ENCODE results near the gene DLGAP1. TPM values are rescaled to one million over a fixed set of nuclear protein-coding genes. Genes with fewer than 3 reads are reported as not detected.

Gene DLGAP1
- total RNA-seq, 1 donor from 2014 or later, result 0.86 TPM

DNA sequence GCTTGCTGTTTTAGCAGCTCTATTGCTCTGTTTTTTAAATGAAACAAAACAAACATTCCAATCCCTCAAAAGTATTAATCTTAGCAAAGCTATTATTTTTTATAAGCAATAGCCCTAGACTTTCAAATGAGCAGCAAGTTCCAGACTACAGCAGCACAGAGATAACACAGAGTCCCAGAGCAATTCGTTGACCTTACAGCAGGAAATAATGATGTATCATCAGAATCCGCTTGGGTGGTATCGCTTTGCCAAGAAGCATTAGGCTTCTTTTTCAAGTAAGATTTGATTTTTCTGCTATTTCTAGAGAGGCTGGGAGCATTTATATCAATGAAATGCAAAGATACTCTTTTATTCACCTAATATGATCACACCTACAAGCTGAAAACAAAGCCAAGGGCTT is 209.7 kb downstream of the DLGAP1 start:
- intact Hi-C loops (cut with micrococcal nuclease), result no loop called here

GRCh38 chr18:4242431-4243161 is 212.5 kb downstream of the DLGAP1 start:
- intact Hi-C loops (cut with micrococcal nuclease), result no loop called here

- intact Hi-C loops (cut with micrococcal nuclease), result no loop called here
Measured at GRCh38 chr18:4241090-4241617, 214.0 kb downstream of the DLGAP1 start.

DNA sequence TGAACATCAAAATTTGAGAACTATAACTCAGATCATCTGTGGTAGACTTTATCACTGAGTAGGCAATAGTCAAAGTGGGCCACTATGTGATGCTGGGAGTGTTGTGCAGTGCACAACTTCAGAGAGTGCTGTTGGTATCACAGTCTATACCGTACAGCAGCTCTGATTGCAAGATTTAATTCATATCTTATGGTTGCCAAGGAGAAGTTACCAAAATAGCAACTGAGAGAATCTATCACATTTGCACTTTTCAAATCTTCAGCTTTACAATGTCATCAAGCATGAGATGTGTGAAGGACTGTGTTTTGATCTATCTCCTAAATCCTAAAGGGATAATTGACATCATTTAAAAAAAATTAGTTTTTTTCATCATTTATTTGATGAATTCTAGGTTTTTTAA is 216.1 kb downstream of the DLGAP1 start:
- intact Hi-C loops (cut with micrococcal nuclease), result no loop called here

DNA sequence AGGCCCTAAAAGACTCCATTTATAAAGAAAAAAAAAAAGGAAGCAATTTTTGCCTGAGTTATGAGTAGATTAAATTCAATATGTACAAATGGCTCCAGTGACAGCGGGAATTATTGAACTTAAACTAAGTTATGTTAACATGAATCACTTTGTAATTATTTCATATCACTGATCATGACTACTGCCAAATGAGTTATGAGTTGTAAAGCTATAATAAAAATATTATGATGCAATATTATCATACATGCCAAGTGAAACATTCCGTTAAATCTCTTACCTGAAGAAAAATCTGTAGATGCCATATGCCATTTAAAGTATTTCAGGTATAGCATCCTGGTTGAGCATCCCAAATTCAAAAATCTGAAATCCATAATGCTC is 217.5 kb downstream of the DLGAP1 start:
- intact Hi-C loops (cut with micrococcal nuclease), result no loop called here

GRCh38 chr18:4236940-4237663 is 218.0 kb downstream of the DLGAP1 start:
- intact Hi-C loops (cut with micrococcal nuclease), result no loop called here

DNA sequence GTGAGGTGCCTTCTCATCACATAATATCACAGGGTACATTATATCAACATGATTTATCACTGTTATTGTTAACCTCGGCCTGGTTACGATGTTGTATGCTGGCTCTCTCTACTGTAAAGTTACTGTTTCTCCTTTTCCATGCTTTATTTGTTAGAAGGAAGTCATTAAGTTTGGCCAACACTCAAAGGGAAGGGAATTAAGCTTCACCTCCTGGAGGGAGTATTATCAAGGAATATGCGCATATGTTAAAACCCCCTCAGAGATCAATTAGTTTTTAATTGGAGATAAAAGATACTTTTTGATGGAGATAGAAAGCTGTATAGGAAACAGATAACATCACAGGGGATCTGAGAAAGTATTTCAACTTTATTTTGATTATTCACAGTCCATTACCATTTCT is 221.6 kb downstream of the DLGAP1 start:
- intact Hi-C loops (cut with micrococcal nuclease), result loop anchor here (5.0 kb wide), 1 partner anchor 279 kb away; no protein-coding TSS in a partner anchor

GRCh38 chr18:4232656-4233055 is 222.5 kb downstream of the DLGAP1 start:
- intact Hi-C loops (cut with micrococcal nuclease), result loop anchor here (5.0 kb wide), 1 partner anchor 280 kb away; no protein-coding TSS in a partner anchor

- intact Hi-C loops (cut with micrococcal nuclease), result loop anchor here (5.0 kb wide), 1 partner anchor 281 kb away; no protein-coding TSS in a partner anchor
Measured at GRCh38 chr18:4231260-4231659, 223.8 kb downstream of the DLGAP1 start.

DNA sequence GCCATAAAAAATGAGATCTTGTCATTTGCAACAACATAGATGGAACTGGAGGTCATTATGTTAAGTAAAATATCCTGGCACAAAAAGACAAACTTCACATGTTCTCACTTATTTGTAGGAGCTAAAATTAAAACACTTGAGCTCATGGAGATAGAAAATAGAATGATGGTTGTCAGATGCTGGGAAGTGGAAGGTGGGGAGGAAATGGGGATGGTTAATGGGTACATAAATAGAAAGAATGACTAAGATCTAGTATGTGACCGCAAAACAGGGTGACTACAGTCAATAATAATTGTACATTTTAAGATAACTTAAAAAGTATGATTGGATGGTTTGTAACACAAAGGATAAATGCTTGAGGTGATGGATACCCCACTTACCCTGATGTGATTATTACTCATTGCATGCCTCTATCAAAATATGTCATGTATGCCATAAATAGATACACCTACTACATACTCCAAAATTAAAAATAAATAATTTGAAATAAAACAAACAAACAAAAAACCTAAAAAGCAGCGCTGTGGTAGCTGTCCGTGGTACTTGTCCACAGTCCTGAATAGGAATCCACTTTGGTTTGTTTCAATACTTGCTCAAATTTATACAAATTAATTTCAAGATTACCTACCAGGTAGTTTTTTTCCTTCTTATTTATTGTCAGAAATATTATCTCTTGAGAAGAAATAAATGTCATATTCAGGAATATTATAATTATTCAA is 224.5 kb downstream of the DLGAP1 start:
- intact Hi-C loops (cut with micrococcal nuclease), result loop anchor here (5.0 kb wide), 1 partner anchor 282 kb away; no protein-coding TSS in a partner anchor

DNA sequence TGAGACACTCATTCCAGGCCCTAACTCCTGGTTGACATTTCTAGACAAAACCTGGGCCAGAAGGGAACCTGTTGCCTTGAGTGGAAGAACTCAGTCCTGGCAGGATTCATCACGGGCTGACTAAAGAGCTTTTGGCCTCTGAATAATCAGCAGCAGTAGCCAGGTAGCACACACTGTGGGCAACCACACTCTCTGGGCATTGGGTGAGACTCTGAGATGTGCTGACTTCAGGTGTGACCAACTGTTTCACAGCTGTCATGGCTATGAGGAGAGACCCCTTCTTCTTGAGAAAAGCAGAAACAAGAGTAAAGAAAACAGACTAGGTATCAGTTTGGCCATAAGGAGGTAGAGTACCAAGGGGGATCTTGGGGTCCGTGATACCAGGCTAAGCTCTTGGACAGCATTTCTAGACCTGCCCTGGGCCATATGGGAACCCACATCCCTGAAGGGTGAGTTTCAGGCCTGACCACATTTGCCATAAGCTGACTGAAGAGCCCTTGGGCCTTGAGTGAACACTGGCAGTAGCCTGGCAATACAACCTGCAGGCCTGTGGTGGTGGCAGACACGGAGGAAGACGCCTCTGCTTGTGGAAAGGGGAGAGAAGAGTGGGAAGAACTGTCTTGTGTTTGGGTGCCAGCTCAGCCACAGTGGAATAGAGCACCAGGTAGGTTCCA is 230.9 kb downstream of the DLGAP1 start:
- intact Hi-C loops (cut with micrococcal nuclease), result no loop called here

DNA sequence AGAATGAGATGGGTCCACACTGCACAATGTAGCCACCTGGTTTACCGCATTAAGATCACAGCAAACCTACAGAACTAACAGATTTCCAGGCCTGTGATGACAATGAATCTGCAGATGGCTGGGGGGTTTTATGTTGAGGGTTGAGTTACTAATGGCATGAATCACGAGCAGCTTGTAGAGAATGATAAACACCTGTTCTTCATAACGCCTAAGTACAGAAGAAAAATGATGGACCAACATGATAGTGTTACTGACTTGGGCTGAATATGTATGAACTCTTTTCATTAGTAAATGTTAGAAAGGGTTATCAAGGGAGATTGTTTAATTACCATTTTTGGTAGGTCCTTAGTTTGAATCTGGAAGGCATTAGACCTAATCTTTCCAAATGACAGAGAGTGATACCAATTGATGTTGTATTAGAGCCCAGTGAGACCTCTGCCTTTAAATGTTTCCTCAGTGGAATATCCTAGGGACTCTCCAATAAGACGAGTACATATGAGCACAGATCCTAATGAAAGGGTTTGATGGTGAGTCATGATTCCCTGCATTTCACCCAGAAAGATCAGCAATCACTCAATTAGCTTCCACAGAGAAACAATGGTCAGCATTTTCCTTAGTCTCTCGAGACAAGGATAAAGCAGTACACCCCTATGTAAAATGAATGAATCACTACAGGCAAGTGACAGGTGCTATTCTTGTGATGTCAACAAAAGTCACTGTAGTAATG is 243.8 kb downstream of the DLGAP1 start:
- intact Hi-C loops (cut with micrococcal nuclease), result no loop called here

GRCh38 chr18:4208366-4208765 is 246.7 kb downstream of the DLGAP1 start:
- intact Hi-C loops (cut with micrococcal nuclease), result no loop called here

- intact Hi-C loops (cut with micrococcal nuclease), result no loop called here
Measured at GRCh38 chr18:4207383-4207985, 247.6 kb downstream of the DLGAP1 start.

DNA sequence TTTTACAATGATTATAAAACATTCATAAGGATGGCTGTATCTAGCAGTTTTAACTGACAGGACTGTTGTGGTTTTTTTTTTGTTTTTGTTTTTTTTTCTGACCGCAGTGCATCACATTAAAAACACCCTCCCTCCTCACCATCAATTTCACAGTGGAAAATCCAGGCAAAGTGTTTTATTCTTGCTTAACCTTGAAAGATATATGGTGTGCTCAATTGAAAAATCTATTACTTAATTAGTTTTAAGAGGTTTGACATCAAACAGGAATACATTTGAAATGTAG is 250.7 kb downstream of the DLGAP1 start:
- intact Hi-C loops (cut with micrococcal nuclease), result no loop called here

GRCh38 chr18:4203568-4204437 is 251.3 kb downstream of the DLGAP1 start:
- intact Hi-C loops (cut with micrococcal nuclease), result no loop called here

DNA sequence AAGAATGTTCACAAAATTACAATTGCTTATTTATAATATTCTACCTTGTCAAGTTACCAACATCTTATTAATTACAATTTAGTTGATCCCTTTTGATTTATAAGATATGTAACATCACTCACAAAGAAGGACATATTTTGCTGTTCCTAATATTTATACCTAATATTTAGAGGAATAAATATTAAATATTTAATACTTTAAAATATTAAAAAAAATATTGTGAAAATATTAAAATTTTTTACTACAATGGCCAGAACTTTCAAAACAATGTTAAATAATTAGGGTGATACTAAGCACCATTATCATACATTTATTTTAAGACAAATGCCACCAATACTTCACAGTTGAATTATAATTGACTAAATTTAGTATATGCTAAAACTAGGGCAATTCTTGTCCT is 254.7 kb downstream of the DLGAP1 start:
- intact Hi-C loops (cut with micrococcal nuclease), result no loop called here

GRCh38 chr18:4198956-4199355 is 256.2 kb downstream of the DLGAP1 start:
- intact Hi-C loops (cut with micrococcal nuclease), result no loop called here

DNA sequence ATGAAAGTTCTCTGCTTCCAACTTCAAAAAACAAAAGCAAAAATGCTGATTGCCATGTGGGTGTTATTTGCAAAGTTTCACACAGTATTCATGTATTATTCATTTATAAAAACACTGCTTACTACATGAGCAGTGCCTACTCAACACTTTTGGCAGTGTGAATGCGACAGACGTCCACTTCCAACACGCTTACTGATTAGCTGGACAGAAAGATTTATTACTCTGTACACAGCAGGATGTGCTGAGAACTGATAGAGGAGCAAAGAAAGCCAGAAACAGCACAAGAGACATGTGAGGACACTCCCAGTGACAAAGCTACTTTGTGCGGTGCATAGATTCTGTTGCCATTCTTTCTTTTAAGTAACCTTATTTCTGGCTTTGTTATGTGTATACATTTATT is 258.8 kb downstream of the DLGAP1 start:
- intact Hi-C loops (cut with micrococcal nuclease), result no loop called here
